HCT116 (cell line): ENCODE measurements around the gene SMYD3. TPM values are rescaled to one million over a fixed set of nuclear protein-coding genes. Genes with fewer than 3 reads are reported as not detected.

ENCODE experiments used
- ATAC-seq: fragments of 200-7000 bp; cut with Tn5 transposase; 2 replicates; pipeline ENCODE4 v1.9.1; 2020; ENCODE audit warnings: mild to moderate bottlenecking, moderate library complexity
- BruUV-seq: library from RNA; stranded (reverse); fragments of 400-500 nt; replicated peaks from 2 replicates; lab custom pipeline; 2021; lab: Mats Ljungman, UMichigan
- CTCF ChIA-PET: fragments of 300-600 bp; sonication (Branson Sonifier 250); formaldehyde crosslinking; loops from one replicate; lab custom pipeline; 2021; ENCODE audit warnings: antibody characterized with exemption; lab: Charles Lee
- POLR2A ChIA-PET: fragments of 300-600, 350-600 bp; sonication (Branson Sonifier 250); formaldehyde crosslinking; loops from one replicate; lab custom pipeline; 2021; ENCODE audit warnings: antibody characterized with exemption; lab: Charles Lee
- RAD21 ChIA-PET, 2 experiments: fragments of 300-600 bp; sonication (Branson Sonifier 250); formaldehyde crosslinking; loops; one replicate each; lab custom pipeline; 2023; ENCODE audit warnings: low total read pairs in 2 of 2; ENCODE audit not compliant: uncharacterized antibody in 2 of 2, unreplicated experiment in 2 of 2, low non-redundant PET in 1 of 2; lab: Charles Lee
- DNase-seq: peaks from one replicate; pipeline ENCODE4 v3.0.0-alpha.2; 2010; ENCODE audit warnings: low read depth, low spot score
- H2AFZ ChIP-seq: fragments of 200-600 bp; shearing (Covaris generic), sonication (generic); 2 replicates; pipeline ENCODE4 v1.6.1; 2017; ENCODE audit warnings: low read depth, mixed run types, mixed read lengths, antibody characterized with exemption, low read length; ENCODE audit not compliant: poor library complexity, severe bottlenecking
- H3K27ac ChIP-seq: 2 replicates; pipeline ENCODE4 v1.5.1; 2012; ENCODE audit warnings: low read depth, low read length
- H3K27me3 ChIP-seq: fragments of 200-600 bp; sonication (generic); 2 replicates; pipeline ENCODE4 v1.6.1; 2016; ENCODE audit warnings: mixed run types, low read length, mixed read lengths; ENCODE audit not compliant: insufficient read depth
- H3K36me3 ChIP-seq, 2 experiments: fragments of 200-500 bp in 1 of 2; fragments of 200-600 bp in 1 of 2; sonication (Bioruptor generic) in 1 of 2; sonication (generic) in 1 of 2; 2 replicates each; pipeline versions ENCODE4 v1.5.1 to v1.6.1; 2014 to 2016; ENCODE audit warnings: low read length in 2 of 2, inconsistent platforms in 1 of 2, mixed read lengths in 1 of 2, mixed run types in 1 of 2; ENCODE audit not compliant: insufficient read depth in 2 of 2, control insufficient read depth in 1 of 2
- H3K4me1 ChIP-seq, 2 experiments: fragments of 200-600 bp in 1 of 2; sonication (generic) in 1 of 2; 2 replicates each; pipeline versions ENCODE4 v1.5.1 to v1.6.1; 2012 to 2017; ENCODE audit warnings: low read length in 2 of 2, inconsistent platforms in 1 of 2, mild to moderate bottlenecking in 1 of 2, mixed read lengths in 1 of 2, mixed run types in 1 of 2, moderate library complexity in 1 of 2; ENCODE audit not compliant: insufficient read depth in 2 of 2, control insufficient read depth in 1 of 2
- H3K4me2 ChIP-seq: fragments of 200-600 bp; sonication (generic); 2 replicates; pipeline ENCODE4 v1.6.1; 2017; ENCODE audit warnings: mixed run types, low read length, mixed read lengths
- H3K4me3 ChIP-seq, 2 experiments: fragments of 200-600 bp in 1 of 2; sonication (generic) in 1 of 2; replicated peaks in 1 of 2; 2 replicates each; pipeline ENCODE4 v1.5.1; 2011 to 2016; ENCODE audit warnings: low read length in 2 of 2, control low read depth in 1 of 2, low read depth in 1 of 2, mild to moderate bottlenecking in 1 of 2, mixed read lengths in 1 of 2, mixed run types in 1 of 2
- H3K79me2 ChIP-seq: fragments of 200-600 bp; sonication (generic); 2 replicates; pipeline ENCODE4 v1.6.1; 2017; ENCODE audit warnings: mild to moderate bottlenecking, mixed run types, low read length, moderate library complexity, mixed read lengths; ENCODE audit not compliant: insufficient read depth
- H3K9ac ChIP-seq: fragments of 200-600 bp; sonication (generic); 2 replicates; pipeline ENCODE4 v1.6.1; 2016; ENCODE audit warnings: low read length, mixed read lengths
- H3K9me2 ChIP-seq: fragments of 200-600 bp; sonication (generic), shearing (Covaris generic); 2 replicates; pipeline ENCODE4 v1.6.1; 2017; ENCODE audit warnings: mixed run types, mild to moderate bottlenecking, moderate library complexity; ENCODE audit not compliant: insufficient read depth
- H3K9me3 ChIP-seq, 2 experiments: fragments of 200-500 bp in 1 of 2; fragments of 200-600 bp in 1 of 2; sonication (Bioruptor generic) in 1 of 2; sonication (generic) in 1 of 2; 2 replicates each; pipeline ENCODE4 v1.6.1; 2014 to 2017; ENCODE audit warnings: low read length in 2 of 2, mixed read lengths in 2 of 2, inconsistent platforms in 1 of 2, low read depth in 1 of 2, mild to moderate bottlenecking in 1 of 2, mixed run types in 1 of 2, moderate library complexity in 1 of 2; ENCODE audit not compliant: control insufficient read depth in 1 of 2, insufficient read depth in 1 of 2
- H4K20me1 ChIP-seq: fragments of 200-600 bp; sonication (generic), shearing (Covaris generic); 2 replicates; pipeline ENCODE4 v1.6.1; 2017; ENCODE audit warnings: mixed run types, mild to moderate bottlenecking, moderate library complexity; ENCODE audit not compliant: insufficient read depth
- CBX3 ChIP-seq: IDR thresholded peaks from 2 replicates; pipeline ENCODE4 v1.6.1; 2012; ENCODE audit warnings: low read depth
- CEBPB ChIP-seq: IDR thresholded peaks from 2 replicates; pipeline ENCODE4 v1.6.1; 2012; ENCODE audit warnings: low read depth
- EGR1 ChIP-seq: IDR thresholded peaks from 2 replicates; pipeline ENCODE4 v1.6.1; 2012; ENCODE audit warnings: low read depth
- ELF1 ChIP-seq: IDR thresholded peaks from 2 replicates; pipeline ENCODE4 v1.6.1; 2012; ENCODE audit warnings: low read depth, borderline replicate concordance
- EZH2 ChIP-seq: fragments of 200-600 bp; sonication (generic); IDR thresholded peaks from 2 replicates; pipeline ENCODE4 v1.6.1; 2017; ENCODE audit warnings: antibody characterized with exemption, mixed run types
- EZH2phosphoT487 ChIP-seq: fragments of 200-600 bp; IDR thresholded peaks from 2 replicates; pipeline ENCODE4 v1.6.1; 2018; ENCODE audit warnings: antibody characterized with exemption, borderline replicate concordance
- FOSL1 ChIP-seq: IDR thresholded peaks from 2 replicates; pipeline ENCODE4 v1.6.1; 2012; ENCODE audit warnings: low read depth
- POLR2A ChIP-seq: IDR thresholded peaks from 2 replicates; pipeline ENCODE4 v1.7.0; 2011; ENCODE audit warnings: borderline replicate concordance; ENCODE audit not compliant: insufficient read depth, insufficient read length; ENCODE audit errors: extremely low read depth
- RAD21 ChIP-seq: IDR thresholded peaks from 2 replicates; pipeline ENCODE4 v1.6.1; 2012; ENCODE audit warnings: low read depth, mild to moderate bottlenecking
- SIN3A ChIP-seq: IDR thresholded peaks from 2 replicates; pipeline ENCODE4 v1.6.1; 2012; ENCODE audit warnings: low read depth
- SRF ChIP-seq: IDR thresholded peaks from 2 replicates; pipeline ENCODE4 v1.6.1; 2012; ENCODE audit warnings: low read depth
- TCF7L2 ChIP-seq: IDR thresholded peaks from 2 replicates; pipeline ENCODE4 v1.7.0; 2011; ENCODE audit warnings: borderline replicate concordance, inconsistent platforms; ENCODE audit not compliant: insufficient read depth, insufficient read length; ENCODE audit errors: extremely low read depth
- YY1 ChIP-seq: IDR thresholded peaks from 2 replicates; pipeline ENCODE4 v1.6.1; 2011; ENCODE audit warnings: low read length, low read depth, moderate library complexity, mild to moderate bottlenecking; ENCODE audit not compliant: insufficient replicate concordance; ENCODE audit errors: extremely low read depth
- ZFX ChIP-seq: fragments of 450-650 bp; IDR thresholded peaks from 2 replicates; pipeline ENCODE4 v1.6.1; 2017
- intact Hi-C: fragments of 100-400 bp; cut with micrococcal nuclease; formaldehyde crosslinking; loops from 2 replicates; pipeline ENCODE4 v1.10.0; 2022
- total RNA-seq: library from RNA; stranded (reverse); gene quantifications from one replicate; pipeline ENCODE4 v1.2.1, GENCODE V29; 2021; ENCODE audit not compliant: unreplicated experiment
- TF ChIP-seq, protein P1 (sequence below): IDR thresholded peaks from 2 replicates; pipeline ENCODE4 v1.6.1; 2012
- TF ChIP-seq, protein P2 (sequence below): IDR thresholded peaks from 2 replicates; pipeline ENCODE4 v1.6.1; 2012; ENCODE audit warnings: low read depth
- TF ChIP-seq, protein P3 (sequence below): IDR thresholded peaks from 2 replicates; pipeline ENCODE4 v1.6.1; 2012
- TF ChIP-seq, protein P4 (sequence below): IDR thresholded peaks from 2 replicates; pipeline ENCODE4 v1.6.1; 2011; ENCODE audit warnings: mild to moderate bottlenecking, low read length, moderate library complexity; ENCODE audit not compliant: insufficient replicate concordance; ENCODE audit errors: extremely low read depth

SMYD3 gene
- total RNA-seq, 1 experiment from 2014 or later = 33.6 TPM

DNA sequence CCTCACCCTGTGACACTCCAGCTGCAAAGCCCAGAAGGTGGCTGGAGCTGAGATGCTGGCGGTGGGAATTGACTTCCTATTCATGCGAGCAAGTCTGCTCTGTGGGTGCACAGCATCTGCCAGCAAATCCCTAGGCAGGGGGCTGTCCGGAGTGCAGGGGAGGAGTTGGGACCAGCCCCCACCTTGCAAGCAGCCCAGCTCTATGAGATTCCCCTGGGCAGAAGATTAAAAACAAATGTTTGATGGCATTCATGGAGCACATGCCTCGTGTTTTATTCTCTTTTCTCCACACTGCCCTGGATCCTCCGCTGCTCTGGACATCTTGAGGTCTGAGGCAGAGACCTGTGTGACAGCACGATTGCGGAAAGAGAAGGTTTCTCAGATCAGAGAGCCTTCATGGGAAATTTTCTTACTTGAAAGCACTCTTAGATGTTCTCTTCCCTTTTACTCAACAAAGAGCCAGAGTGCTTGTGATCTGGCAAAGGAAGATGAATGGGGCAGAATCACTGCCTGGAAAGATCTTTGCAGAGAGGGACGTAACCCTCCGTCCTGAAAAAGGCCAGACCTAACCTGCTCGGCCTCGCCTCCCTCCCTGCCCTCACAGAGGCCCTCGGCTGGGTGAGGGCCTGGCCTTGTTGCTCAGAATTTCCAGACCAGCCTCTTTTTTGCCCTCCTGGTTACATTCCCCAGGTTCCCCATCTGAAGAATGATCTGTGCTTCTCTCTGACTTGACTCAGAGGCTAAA lies 755.2 kb downstream of the SMYD3 start:
- Histone ChIP-seq H3K36me3 (no peaks in the 10 kb centered on the region), H3K4me3 (no peak overlapping the region), H3K79me2 (no peaks in the 10 kb centered on the region), H3K9me3 (no peaks in the 10 kb centered on the region), H4K20me1 (no peaks in the 10 kb centered on the region), H2AFZ (no peak overlapping the region), H3K9me2 (no peaks in the 10 kb centered on the region), H3K9ac (no peak overlapping the region), H3K27me3 (no peaks in the 10 kb centered on the region), H3K27ac (no peak overlapping the region), H3K4me2 (no peak overlapping the region), H3K4me1 (no peaks in the 10 kb centered on the region)
- DNase-seq (no peak), ATAC-seq (no peak)
- no peak for TF ChIP-seq SRF
- no peak for TF ChIP-seq EZH2phosphoT487
- TF ChIP-seq ZFX = no peak
- TF ChIP-seq CEBPB = no peak
- TF ChIP-seq EZH2 = no peak
- TF ChIP-seq, protein P1, sequence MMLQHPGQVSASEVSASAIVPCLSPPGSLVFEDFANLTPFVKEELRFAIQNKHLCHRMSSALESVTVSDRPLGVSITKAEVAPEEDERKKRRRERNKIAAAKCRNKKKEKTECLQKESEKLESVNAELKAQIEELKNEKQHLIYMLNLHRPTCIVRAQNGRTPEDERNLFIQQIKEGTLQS = no peak
- TF ChIP-seq YY1 = no peak
- no peak for TF ChIP-seq TCF7L2
- TF ChIP-seq EGR1 = no peak
- no peak for TF ChIP-seq SIN3A
- TF ChIP-seq, protein P2, sequence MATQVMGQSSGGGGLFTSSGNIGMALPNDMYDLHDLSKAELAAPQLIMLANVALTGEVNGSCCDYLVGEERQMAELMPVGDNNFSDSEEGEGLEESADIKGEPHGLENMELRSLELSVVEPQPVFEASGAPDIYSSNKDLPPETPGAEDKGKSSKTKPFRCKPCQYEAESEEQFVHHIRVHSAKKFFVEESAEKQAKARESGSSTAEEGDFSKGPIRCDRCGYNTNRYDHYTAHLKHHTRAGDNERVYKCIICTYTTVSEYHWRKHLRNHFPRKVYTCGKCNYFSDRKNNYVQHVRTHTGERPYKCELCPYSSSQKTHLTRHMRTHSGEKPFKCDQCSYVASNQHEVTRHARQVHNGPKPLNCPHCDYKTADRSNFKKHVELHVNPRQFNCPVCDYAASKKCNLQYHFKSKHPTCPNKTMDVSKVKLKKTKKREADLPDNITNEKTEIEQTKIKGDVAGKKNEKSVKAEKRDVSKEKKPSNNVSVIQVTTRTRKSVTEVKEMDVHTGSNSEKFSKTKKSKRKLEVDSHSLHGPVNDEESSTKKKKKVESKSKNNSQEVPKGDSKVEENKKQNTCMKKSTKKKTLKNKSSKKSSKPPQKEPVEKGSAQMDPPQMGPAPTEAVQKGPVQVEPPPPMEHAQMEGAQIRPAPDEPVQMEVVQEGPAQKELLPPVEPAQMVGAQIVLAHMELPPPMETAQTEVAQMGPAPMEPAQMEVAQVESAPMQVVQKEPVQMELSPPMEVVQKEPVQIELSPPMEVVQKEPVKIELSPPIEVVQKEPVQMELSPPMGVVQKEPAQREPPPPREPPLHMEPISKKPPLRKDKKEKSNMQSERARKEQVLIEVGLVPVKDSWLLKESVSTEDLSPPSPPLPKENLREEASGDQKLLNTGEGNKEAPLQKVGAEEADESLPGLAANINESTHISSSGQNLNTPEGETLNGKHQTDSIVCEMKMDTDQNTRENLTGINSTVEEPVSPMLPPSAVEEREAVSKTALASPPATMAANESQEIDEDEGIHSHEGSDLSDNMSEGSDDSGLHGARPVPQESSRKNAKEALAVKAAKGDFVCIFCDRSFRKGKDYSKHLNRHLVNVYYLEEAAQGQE = no peak
- TF ChIP-seq POLR2A = no peak
- TF ChIP-seq FOSL1 = no peak
- no peak for TF ChIP-seq ELF1
- TF ChIP-seq, protein P3, sequence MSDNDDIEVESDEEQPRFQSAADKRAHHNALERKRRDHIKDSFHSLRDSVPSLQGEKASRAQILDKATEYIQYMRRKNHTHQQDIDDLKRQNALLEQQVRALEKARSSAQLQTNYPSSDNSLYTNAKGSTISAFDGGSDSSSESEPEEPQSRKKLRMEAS = no peak
- no peak for TF ChIP-seq RAD21
- TF ChIP-seq, protein P4, sequence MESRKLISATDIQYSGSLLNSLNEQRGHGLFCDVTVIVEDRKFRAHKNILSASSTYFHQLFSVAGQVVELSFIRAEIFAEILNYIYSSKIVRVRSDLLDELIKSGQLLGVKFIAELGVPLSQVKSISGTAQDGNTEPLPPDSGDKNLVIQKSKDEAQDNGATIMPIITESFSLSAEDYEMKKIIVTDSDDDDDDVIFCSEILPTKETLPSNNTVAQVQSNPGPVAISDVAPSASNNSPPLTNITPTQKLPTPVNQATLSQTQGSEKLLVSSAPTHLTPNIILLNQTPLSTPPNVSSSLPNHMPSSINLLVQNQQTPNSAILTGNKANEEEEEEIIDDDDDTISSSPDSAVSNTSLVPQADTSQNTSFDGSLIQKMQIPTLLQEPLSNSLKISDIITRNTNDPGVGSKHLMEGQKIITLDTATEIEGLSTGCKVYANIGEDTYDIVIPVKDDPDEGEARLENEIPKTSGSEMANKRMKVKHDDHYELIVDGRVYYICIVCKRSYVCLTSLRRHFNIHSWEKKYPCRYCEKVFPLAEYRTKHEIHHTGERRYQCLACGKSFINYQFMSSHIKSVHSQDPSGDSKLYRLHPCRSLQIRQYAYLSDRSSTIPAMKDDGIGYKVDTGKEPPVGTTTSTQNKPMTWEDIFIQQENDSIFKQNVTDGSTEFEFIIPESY = no peak
- TF ChIP-seq CBX3 = no peak
- POLR2A ChIA-PET = no interaction called here
- RAD21 ChIA-PET = no interaction called here
- BruUV-seq = no TSS peak
- intact Hi-C loops = no loop called here
- CTCF ChIA-PET = no interaction called here
